ENCODE results near the gene FNDC3B. TPM values are rescaled to one million over a fixed set of nuclear protein-coding genes. Genes with fewer than 3 reads are reported as not detected.

FNDC3B gene
- total RNA-seq, 1 donor from 2014 or later = 24.7 TPM

- Mint-ChIP-seq H3K27me3 (ENCODE audit: low read depth) (no peaks in the 10 kb centered on the region), H3K27ac (no peak overlapping the region), H3K4me1 (ENCODE audit: low read depth) (no peaks in the 10 kb centered on the region), H3K9me3 (no peaks in the 10 kb centered on the region), H3K4me3 (ENCODE audit: low read depth) (no peak overlapping the region), H3K36me3 (ENCODE audit: low read depth) (peaks cover 7% of the 10 kb centered on the region)
- intact Hi-C loops (cut with micrococcal nuclease) = no loop called here
- DNase-seq (ENCODE audit: low spot score) = no peak
These were observed 348.4 kb downstream of the FNDC3B start for GRCh38 chr3:172387728-172388127.

DNA sequence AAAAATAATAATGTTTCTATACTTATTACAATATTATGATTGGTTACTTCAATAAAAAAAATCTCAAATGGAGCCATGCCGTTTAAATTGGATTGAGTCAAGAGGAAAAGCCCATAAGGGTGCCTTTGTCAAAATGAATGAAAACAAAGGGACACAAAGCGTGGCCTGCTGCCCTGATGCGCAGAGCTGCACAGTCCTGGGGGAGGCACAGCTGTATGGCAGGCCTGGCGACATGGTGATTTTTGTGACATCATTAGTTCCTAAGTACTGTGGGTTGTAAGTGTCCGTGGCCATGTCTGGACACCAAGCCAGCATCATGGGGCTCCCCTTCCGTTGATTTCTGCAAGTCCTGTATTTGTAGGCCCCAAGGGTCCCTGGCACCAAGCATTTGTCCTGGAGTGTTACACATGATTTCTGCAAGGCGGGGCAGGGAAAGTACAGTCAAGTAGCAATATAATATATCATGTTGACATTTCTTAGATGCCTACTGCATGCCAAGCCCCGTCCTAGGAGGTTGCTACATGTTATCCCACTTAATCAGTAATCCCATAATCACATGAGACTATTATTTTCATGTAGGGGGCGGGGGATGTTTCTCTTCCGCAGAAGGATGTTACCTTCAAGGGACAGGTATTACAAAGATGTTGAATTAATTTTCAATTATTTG, 349.2 kb downstream of the FNDC3B start:
- Mint-ChIP-seq H3K27ac (no peak overlapping the region), H3K27me3 (ENCODE audit: low read depth) (no peaks in the 10 kb centered on the region), H3K4me1 (ENCODE audit: low read depth) (no peaks in the 10 kb centered on the region), H3K36me3 (ENCODE audit: low read depth) (peaks cover 5% of the 10 kb centered on the region), H3K9me3 (no peaks in the 10 kb centered on the region), H3K4me3 (ENCODE audit: low read depth) (no peak overlapping the region)
- no peak for DNase-seq (ENCODE audit: low spot score)
- intact Hi-C loops (cut with micrococcal nuclease) = no loop called here

- Mint-ChIP-seq H3K27ac (no peak overlapping the region), H3K36me3 (ENCODE audit: low read depth) (peaks cover 6% of the 10 kb centered on the region), H3K4me3 (ENCODE audit: low read depth) (no peak overlapping the region), H3K27me3 (ENCODE audit: low read depth) (no peaks in the 10 kb centered on the region), H3K9me3 (no peaks in the 10 kb centered on the region), H3K4me1 (ENCODE audit: low read depth) (no peaks in the 10 kb centered on the region)
- no peak for DNase-seq (ENCODE audit: low spot score)
- intact Hi-C loops (cut with micrococcal nuclease) = no loop called here
These were observed 351.4 kb downstream of the FNDC3B start for GRCh38 chr3:172390792-172391191.

DNA sequence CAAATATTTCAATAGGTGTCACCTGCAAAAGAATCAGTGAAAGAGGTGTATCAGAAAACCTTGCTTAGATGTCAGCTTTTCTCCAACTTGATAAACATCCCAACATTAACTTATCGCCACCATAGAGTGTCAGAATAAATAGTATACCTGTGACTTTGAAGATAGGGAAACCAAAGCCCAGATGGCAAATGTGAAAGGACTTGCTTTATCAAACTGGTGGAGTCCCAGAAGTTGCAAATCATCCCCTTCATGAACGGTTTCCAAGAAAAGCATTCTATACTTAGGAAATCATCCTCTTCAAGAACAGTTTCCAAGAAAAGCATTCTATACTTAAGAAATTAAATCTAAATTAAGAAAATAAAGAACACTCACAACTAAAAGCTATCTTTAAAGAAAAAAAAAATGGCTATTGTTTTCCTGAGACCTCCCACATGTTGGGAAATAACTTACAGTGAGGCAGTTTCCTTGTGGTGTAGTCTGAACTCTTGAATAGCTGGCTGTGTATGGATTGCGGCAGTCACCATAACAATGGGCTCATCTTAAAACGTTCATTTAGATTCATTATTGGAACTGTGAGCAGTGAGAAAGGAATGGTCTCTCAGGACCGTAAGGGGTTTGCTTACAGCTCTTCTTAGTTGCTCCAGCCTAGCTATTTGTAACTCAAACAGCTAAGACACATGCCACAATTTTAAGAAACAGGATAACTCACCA, 352.4 kb downstream of the FNDC3B start:
- Mint-ChIP-seq H3K27me3 (ENCODE audit: low read depth) (no peaks in the 10 kb centered on the region), H3K9me3 (no peaks in the 10 kb centered on the region), H3K4me3 (ENCODE audit: low read depth) (no peak overlapping the region), H3K4me1 (ENCODE audit: low read depth) (no peaks in the 10 kb centered on the region), H3K36me3 (ENCODE audit: low read depth) (peaks cover 6% of the 10 kb centered on the region), H3K27ac (no peak overlapping the region)
- intact Hi-C loops (cut with micrococcal nuclease) = no loop called here
- DNase-seq (ENCODE audit: low spot score) = no peak

DNA sequence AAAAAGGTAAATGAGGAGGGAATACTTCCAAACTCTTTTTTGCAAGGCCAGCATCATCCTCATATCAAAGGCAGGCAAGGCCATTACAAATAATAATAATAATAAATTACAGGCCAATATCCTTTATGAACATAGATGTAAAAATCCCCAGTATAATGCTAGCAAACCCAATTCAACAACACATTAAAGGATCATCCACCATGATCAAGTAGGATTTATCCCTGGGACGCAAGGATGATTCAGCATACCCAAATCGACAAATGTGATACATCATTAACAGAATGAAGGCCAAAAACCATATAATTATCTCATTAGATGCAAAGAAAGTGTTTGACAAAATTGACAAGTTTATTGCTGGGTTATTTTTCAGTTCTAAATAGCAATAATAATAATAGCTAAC, 355.3 kb downstream of the FNDC3B start:
- Mint-ChIP-seq H3K4me1 (ENCODE audit: low read depth) (no peaks in the 10 kb centered on the region), H3K9me3 (no peaks in the 10 kb centered on the region), H3K4me3 (ENCODE audit: low read depth) (no peak overlapping the region), H3K36me3 (ENCODE audit: low read depth) (peaks cover 6% of the 10 kb centered on the region), H3K27ac (no peak overlapping the region), H3K27me3 (ENCODE audit: low read depth) (no peaks in the 10 kb centered on the region)
- intact Hi-C loops (cut with micrococcal nuclease) = no loop called here
- no peak for DNase-seq (ENCODE audit: low spot score)

- DNase-seq (ENCODE audit: low spot score) = no peak
- H3K9me3 Mint-ChIP-seq = no peaks in the 10 kb centered on the region
- H3K36me3 Mint-ChIP-seq (ENCODE audit: low read depth) = peaks cover 7% of the 10 kb centered on the region
- H3K27ac Mint-ChIP-seq = no peak overlapping the region
- no peaks in the 10 kb centered on the region for H3K27me3 Mint-ChIP-seq (ENCODE audit: low read depth)
- no peak overlapping the region for H3K4me3 Mint-ChIP-seq (ENCODE audit: low read depth)
- no peaks in the 10 kb centered on the region for H3K4me1 Mint-ChIP-seq (ENCODE audit: low read depth)
- intact Hi-C loops (cut with micrococcal nuclease) = no loop called here
These were observed 357.0 kb downstream of the FNDC3B start for GRCh38 chr3:172396400-172396799.

DNA sequence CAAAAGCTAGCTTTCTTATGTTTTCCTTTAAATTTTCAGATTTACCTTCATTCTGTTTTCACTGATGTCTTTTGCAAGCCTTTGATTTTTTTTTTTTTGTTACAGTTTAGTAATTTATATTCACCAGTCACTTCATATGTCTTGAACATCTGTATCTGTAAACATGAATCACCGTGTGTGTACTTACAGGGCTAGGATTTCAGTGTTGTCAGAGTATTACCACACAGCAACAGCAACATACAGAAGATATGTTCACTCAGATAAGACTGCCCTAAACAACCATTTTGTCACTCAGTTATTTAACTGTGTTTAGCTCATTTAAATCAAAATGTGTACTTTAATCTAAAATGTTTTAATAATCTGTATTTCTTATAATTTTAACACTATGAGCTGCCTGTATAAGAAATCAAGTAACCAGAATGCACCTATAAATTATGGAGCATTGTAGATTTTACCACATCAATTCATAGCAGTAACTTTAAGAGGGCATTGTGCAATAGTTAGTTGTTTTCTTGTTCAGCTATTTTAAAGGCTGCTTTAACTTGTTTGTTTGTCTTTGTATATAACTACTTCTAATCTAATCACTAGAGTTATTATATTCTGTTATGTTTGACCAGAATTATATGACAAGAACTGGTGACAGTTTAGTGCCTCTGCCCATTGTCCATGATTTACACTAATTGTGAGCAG, 358.5 kb downstream of the FNDC3B start:
- H3K4me1 Mint-ChIP-seq (ENCODE audit: low read depth) = peaks cover 2% of the 10 kb centered on the region
- H3K27ac Mint-ChIP-seq = no peak overlapping the region
- H3K27me3 Mint-ChIP-seq (ENCODE audit: low read depth) = no peaks in the 10 kb centered on the region
- intact Hi-C loops (cut with micrococcal nuclease) = no loop called here
- peaks cover 5% of the 10 kb centered on the region for H3K36me3 Mint-ChIP-seq (ENCODE audit: low read depth)
- no peak overlapping the region for H3K4me3 Mint-ChIP-seq (ENCODE audit: low read depth)
- no peaks in the 10 kb centered on the region for H3K9me3 Mint-ChIP-seq
- DNase-seq (ENCODE audit: low spot score) = no peak

DNA sequence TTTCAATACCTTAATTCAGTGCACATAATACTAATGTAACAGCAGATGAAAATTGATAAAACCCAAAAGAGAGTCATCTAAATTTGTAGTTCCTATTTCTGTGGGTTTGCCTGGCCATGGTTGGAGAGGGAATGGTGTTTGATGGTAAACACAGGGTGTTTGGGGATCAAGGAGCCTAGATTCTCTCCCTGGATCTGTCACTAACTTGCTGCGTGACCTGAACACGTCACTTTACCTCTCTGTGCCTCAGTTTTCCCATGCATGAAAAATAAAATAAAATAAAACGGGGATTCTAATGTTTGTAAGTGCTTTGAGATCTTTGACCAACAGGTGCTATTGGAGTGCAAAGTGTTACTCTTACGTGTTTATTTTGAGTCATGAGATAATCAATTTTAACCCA, 359.1 kb downstream of the FNDC3B start:
- no peak overlapping the region for H3K27ac Mint-ChIP-seq

DNA sequence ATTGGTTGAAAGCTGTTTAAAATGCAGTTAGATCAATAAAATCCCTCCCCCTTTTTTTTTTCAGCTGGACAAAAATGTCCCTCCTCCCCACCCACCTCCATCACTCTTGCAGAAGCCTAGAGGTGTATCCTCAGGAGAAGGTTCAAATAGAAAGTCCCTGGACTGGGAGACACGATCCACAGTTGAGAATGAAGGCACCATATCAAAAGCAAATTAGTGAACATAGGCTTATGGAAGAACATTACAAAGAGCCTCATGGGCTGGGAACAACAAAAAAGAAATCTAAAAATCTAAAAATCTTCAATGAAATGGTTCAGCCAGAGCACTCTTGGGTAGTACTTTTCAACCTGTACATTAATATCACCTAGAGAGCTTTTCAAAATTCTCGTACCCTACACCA, 362.7 kb downstream of the FNDC3B start:
- DNase-seq (ENCODE audit: low spot score) = no peak
- no peaks in the 10 kb centered on the region for H3K9me3 Mint-ChIP-seq
- no peak overlapping the region for H3K4me3 Mint-ChIP-seq (ENCODE audit: low read depth)
- no peak overlapping the region for H3K27ac Mint-ChIP-seq
- peaks cover 2% of the 10 kb centered on the region for H3K4me1 Mint-ChIP-seq (ENCODE audit: low read depth)
- H3K36me3 Mint-ChIP-seq (ENCODE audit: low read depth) = peaks cover 2% of the 10 kb centered on the region
- intact Hi-C loops (cut with micrococcal nuclease) = no loop called here
- H3K27me3 Mint-ChIP-seq (ENCODE audit: low read depth) = peaks cover 5% of the 10 kb centered on the region

More for the DNA sequence above, 359.1 kb downstream of the FNDC3B start:
- Mint-ChIP-seq H3K27me3 (ENCODE audit: low read depth) (peaks cover 2% of the 10 kb centered on the region), H3K4me1 (ENCODE audit: low read depth) (peaks cover 2% of the 10 kb centered on the region), H3K4me3 (ENCODE audit: low read depth) (no peak overlapping the region), H3K9me3 (no peaks in the 10 kb centered on the region), H3K36me3 (ENCODE audit: low read depth) (peaks cover 4% of the 10 kb centered on the region)
- intact Hi-C loops (cut with micrococcal nuclease) = no loop called here
- no peak for DNase-seq (ENCODE audit: low spot score)

GRCh38 chr3:172402892-172403643, 363.7 kb downstream of the FNDC3B start:
- no peak overlapping the region for H3K27ac Mint-ChIP-seq
- DNase-seq (ENCODE audit: low spot score) = no peak

DNA sequence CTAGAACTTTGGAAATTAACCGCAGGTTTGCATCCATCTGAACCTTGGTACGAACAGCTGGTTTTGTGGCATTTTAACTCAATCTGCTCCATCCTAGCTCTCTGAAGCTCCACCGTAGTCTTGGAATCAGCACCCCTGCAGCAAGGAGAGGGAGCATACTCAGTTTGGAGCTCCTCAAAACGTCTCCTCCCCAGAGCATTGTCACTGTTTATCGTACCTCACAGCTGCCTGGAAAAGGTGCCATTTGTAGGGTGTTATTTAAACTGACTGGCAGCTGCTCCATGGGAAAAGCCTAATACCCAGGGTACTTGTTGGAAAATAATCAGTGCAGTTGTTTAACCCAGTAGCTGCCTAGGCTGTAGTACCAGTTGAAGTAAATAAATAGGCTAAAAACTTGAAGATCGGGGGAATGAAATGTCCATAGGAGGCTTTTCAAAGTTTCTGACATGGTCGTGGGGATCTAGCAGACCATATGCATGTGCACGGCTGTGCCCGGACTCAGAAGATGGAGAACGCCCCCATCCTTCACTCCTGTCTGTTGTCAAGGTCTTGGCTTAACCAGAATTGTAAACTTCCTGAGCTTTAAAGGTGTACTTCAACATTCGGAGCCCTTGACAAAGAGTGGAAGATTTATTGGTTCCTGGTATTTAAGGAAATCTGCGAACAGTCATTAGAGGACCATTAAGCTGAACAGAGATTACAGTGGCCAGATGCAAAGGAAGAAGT, 365.0 kb downstream of the FNDC3B start:
- Mint-ChIP-seq H3K36me3 (ENCODE audit: low read depth) (peaks cover 2% of the 10 kb centered on the region), H3K27ac (no peak overlapping the region), H3K27me3 (ENCODE audit: low read depth) (peaks cover 5% of the 10 kb centered on the region), H3K4me3 (ENCODE audit: low read depth) (no peak overlapping the region), H3K4me1 (ENCODE audit: low read depth) (peaks cover 2% of the 10 kb centered on the region), H3K9me3 (no peaks in the 10 kb centered on the region)
- intact Hi-C loops (cut with micrococcal nuclease) = no loop called here
- no peak for DNase-seq (ENCODE audit: low spot score)

More at GRCh38 chr3:172402892-172403643, 363.7 kb downstream of the FNDC3B start:
- Mint-ChIP-seq H3K4me3 (ENCODE audit: low read depth) (no peak overlapping the region), H3K36me3 (ENCODE audit: low read depth) (peaks cover 2% of the 10 kb centered on the region), H3K9me3 (no peaks in the 10 kb centered on the region), H3K4me1 (ENCODE audit: low read depth) (peaks cover 2% of the 10 kb centered on the region), H3K27me3 (ENCODE audit: low read depth) (peaks cover 5% of the 10 kb centered on the region)
- intact Hi-C loops (cut with micrococcal nuclease) = no loop called here

- Mint-ChIP-seq H3K36me3 (ENCODE audit: low read depth) (peaks cover 2% of the 10 kb centered on the region), H3K27me3 (ENCODE audit: low read depth) (peaks cover 5% of the 10 kb centered on the region), H3K9me3 (no peaks in the 10 kb centered on the region), H3K4me3 (ENCODE audit: low read depth) (no peak overlapping the region), H3K27ac (no peak overlapping the region), H3K4me1 (ENCODE audit: low read depth) (peaks cover 2% of the 10 kb centered on the region)
- intact Hi-C loops (cut with micrococcal nuclease) = no loop called here
- no peak for DNase-seq (ENCODE audit: low spot score)
These were observed 366.5 kb downstream of the FNDC3B start for GRCh38 chr3:172405914-172406313.
